Stimulated activated CD4-positive, alpha-beta T cell treated with anti-CD3 and anti-CD28 coated beads, Interleukin-2, amount 100 ng/mL, for 4 hours (primary cell): Measurements from ENCODE around the gene IKZF5.

Source experiments
- DNase-seq: peaks from one replicate; pipeline ENCODE4 v3.0.0-alpha.2; 2020; ENCODE audit warnings: low read depth

IKZF5 gene

DNA sequence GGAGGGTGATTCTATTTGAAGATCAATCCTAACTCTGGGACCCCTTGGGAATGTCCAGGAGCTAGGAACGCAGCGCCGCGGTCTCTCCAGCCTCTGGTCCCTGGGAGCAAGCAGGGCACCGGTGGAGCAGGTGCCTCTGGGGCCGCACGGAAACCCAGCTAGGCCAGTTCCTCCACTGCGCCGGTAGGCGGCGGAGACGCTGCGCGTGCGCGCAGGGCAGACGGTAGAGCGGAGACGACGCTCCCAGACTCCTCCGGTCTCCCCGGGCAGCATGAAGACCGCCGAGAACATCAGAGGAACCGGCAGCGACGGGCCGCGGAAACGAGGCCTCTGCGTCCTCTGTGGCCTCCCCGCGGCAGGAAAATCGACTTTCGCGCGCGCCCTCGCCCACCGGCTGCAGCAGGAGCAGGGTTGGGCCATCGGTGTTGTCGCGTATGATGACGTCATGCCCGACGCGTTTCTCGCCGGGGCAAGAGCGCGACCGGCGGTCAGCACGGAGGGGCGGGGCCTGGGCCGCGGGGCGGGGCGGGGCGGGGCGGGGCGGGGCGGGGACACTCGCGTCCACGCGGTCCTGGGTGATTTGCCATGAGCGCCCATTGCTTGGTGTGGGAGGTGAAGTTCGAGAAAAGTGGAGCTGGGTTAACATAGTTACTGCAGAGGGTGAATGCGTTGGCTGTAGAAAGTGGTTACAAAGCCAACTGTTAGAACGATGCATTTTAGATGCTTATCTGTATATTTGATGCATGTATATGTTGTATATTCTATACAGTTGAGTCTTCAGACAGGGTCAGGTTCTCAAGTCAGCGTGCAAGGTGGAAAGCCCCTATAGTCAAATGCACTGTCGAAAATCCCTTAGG lies 28.2 kb downstream of the IKZF5 start, which contains the start of gene PSTK:
TSS of gene PSTK (plus strand) at position 193 of the 857 bp plus-strand sequence. CDS start at position 272, 79 bp downstream.
- DNase-seq: peak; percentile 81

DNA sequence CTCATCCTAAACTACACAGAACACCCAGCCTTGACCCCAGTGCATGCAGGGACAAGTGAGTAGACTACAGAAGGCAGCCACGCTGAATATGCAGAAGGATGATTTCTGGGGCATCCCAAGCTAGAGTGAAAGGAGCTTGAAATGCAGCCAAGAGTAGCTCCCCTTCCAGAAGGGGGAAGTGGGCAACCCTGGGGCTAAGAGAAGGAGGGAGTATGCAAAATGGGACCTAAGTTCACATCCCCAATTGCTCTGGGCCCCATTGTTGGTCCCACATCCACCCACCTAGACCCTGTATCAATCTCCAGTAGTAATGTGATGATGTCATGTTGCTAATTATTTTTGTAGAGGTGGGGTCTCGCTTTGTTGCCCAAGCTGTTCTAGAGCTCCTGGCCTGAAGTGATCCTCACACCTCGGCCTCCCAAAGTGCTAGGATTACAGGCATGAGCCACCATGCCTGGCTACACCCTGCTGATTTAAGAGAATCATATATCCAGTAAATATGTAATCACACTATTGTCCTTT lies 34.0 kb downstream of the IKZF5 start:
- no peak for DNase-seq

DNA sequence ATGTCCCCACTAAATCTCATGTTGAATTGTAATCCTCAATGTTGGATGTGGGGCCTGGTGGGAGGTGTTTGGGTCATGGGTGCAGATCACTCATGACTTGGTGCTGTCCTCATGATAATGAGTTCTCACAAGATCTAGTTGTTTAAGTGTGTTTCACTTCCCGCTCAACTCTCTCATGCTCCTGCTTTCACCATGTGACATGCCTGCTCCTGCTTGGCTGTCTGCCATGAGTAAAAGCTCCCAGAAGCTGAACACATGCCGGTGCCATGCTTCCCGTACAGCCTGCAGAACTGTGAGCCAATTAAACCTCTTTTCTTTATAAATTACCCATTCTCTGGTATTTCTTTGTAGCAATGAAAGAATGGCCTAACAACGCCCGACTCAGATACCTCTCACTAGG lies 34.6 kb downstream of the IKZF5 start:
- DNase-seq: no peak

DNA sequence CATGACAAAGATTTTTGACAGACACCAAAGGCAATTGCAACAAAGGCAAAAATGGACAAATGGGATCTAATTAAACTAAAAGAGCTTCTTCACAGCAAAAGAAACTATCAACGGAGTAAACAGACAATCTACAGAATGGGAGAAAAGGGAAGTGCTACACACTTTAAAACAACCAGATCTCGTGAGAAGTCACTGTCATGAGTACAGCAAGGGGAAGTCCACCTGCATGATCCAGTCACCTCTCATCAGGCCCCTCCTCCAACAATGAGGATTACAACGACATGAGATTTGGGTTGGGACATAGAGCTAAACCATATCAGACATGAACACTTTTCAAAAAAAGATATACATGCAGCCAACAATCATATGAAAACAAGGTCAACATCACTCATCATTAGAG lies 39.9 kb downstream of the IKZF5 start:
- DNase-seq: no peak

DNA sequence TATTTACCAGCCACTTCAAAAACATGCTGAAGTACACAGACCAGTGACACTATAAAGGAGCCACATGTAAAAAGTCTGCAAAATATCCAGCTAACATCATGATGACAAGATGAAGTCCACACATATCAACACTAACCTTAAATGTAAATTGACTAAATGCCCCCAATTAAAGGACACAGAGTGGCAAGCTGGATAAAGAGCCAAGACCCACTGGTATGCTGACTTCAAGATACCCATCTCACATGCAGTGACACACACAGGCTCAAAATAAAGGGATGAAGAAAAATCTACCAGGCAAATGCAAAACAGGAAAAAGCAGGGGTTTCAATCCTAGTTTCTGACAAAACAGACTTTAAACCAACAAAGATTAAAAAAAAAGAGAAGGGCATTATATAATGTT lies 41.7 kb downstream of the IKZF5 start:
- no peak for DNase-seq

DNA sequence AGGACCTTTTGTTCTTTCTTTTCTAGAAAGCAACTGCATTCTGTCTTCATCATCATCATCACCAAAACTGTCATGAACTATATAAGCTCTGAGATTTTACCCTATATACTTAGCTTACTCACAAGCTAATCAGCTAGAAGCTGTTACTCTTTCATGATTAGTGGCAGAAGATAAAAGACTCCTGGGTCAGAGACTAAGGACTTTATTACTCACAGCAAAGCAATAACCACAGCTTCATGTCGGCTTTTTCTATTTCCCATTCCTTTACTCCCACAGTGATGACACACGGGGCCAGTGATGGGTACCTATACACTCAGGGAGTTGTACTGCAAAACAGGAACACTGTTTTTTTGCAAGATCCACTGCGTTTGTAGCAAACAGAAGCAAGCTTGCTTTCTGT lies 46.2 kb downstream of the IKZF5 start:
- DNase-seq: no peak

DNA sequence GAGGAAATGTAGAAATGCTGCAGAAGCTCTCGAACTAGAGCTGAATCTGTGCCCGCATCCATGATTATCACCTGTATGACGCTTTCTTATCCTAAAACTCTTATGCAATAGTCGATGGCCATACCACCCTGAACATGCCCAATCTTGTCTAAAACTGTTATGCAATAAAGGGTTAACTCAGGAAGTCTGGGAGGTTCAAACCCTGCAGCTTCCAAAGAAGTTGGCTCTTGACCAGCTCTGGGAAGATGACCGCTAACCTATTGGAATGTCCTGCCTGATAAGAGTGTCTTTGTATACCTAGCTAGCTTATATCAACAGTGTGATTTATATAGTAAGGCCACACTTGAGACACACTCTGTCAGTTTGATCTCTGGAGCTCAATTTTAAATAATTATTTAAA lies 51.1 kb downstream of the IKZF5 start:
- DNase-seq: no peak

DNA sequence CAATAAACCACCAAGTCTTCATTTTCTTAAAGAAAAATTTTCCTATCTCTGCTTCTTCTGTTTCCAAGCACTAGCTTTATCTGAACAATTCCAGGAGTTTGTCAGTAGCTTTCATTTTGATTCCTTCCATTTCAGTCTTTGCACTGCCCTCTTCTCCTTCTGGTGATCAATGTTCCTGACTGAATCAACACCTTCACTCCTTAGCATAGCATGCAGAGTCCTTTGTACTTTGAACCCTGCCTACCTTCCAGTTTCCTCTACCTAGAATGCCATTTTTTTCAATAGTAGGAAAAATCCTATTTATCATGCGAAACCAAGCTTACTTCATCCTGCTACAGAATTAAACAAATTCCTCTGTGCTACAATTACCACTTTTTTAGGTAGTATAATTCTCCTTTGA lies 52.7 kb downstream of the IKZF5 start:
- DNase-seq: no peak

DNA sequence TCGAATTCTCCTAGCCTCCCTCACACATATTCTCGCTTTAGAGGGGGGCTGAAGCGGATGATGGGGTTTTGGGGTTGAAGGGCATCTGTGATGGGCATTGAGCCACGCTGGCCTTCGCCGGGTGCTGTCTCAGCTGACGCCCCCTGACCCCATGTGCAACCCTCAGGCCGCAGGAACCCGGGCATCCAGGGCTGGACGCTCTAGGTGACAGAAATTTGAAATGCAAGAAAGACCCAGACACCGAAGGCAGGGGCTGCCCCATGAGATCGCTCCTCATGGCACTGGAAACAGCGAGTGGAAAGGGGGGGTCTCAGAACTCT lies 53.9 kb downstream of the IKZF5 start:
- no peak for DNase-seq

DNA sequence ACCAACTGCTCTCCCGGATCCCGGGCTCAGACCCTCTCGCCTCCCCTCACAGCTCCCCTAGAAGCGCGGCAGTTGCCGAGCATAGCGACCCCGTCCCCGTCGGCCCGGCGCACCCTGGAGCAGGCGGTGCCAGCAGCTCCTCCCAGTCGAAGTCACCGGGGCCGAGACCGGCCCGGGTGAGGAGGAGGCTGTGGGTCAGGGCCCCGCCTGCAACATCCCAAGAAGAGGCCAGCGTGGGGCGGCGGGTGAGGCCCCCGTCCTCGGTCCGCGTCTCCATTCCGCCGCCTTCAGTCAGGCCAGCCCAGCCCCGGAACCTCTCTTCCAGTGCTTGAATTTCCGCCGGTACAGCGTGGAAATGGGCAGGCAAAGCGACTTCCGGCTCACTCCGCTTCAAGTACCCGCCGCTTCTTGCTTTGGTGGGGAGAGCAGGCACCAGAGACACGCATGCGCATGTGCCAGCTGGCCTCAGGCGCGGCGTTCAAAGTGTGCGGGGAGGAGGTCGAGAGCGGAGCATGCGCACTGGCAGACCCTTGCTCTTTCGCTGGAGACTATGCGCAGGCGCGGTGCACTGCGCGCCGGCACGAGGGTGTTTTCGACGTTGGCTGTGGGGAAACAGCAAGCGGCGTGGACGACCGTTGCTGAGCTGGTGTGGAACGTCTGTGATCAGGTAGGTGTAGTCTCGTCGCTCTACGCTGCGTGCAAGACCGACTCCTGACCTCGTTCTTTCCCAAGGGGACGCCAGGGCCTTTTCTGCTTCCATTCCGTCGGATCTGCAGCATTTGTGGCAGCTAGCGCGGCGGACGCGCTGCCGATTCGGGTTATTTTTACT lies 54.5 kb downstream of the IKZF5 start, which contains the start of gene C10orf88:
TSS of gene C10orf88 (minus strand) at position 326 of the 829 bp plus-strand sequence. CDS start at position 277, 49 bp downstream.
- peak; percentile 98 for DNase-seq

DNA sequence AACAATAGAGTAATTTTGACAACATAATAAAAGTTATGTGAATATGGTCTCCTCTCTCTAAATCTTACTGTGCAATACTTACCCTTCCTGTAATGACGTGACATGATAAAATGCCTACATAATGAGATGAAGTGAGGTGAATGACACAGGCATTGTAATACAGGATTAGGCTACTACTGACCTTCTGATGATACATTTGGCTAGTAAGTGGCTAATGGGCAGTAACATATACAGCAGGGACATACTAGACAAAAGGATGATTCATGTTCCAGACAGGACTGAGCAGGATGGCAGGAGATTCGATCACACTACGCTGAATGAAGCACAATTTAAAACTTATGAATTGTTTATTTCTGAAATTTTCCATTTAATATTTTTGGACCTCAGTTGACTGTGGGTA lies 59.3 kb downstream of the IKZF5 start:
- DNase-seq: no peak
